GM23338 (cell line): ENCODE results near the gene ARL11. TPM values are rescaled to one million over a fixed set of nuclear protein-coding genes. Genes with fewer than 3 reads are reported as not detected.

ENCODE experiments used
- ATAC-seq: fragments of 200-7000 bp; cut with Tn5 transposase; 3 replicates; pipeline ENCODE4 v1.9.1; 2020
- DNase-seq: peaks from one replicate; pipeline ENCODE4 v3.0.0-alpha.2; 2015; ENCODE audit warnings: low spot score
- H2AFZ ChIP-seq: fragments of 200-600 bp; sonication (generic); 2 replicates; pipeline ENCODE4 v1.8.0; 2016; ENCODE audit warnings: antibody characterized with exemption, mild to moderate bottlenecking, moderate library complexity
- H3F3A ChIP-seq: fragments of 200-600 bp; sonication (generic); replicated peaks from 2 replicates; pipeline ENCODE4 v1.8.0; 2017; ENCODE audit warnings: antibody characterized with exemption, mixed run types, low read depth
- H3K27ac ChIP-seq: fragments of 200-600 bp; sonication (generic); 2 replicates; pipeline ENCODE4 v1.6.1; 2016; ENCODE audit warnings: low read depth
- H3K27me3 ChIP-seq: fragments of 200-600 bp; sonication (generic); 2 replicates; pipeline ENCODE4 v1.8.0; 2016; ENCODE audit warnings: mild to moderate bottlenecking, mixed run types, moderate library complexity; ENCODE audit not compliant: insufficient read depth
- H3K36me3 ChIP-seq: fragments of 200-600 bp; sonication (generic); 2 replicates; pipeline ENCODE4 v1.8.0; 2016; ENCODE audit warnings: mild to moderate bottlenecking; ENCODE audit not compliant: insufficient read depth
- H3K4me1 ChIP-seq: fragments of 200-600 bp; sonication (generic); 2 replicates; pipeline ENCODE4 v1.8.0; 2016; ENCODE audit warnings: mild to moderate bottlenecking, moderate library complexity; ENCODE audit not compliant: insufficient read depth
- H3K4me2 ChIP-seq: fragments of 200-600 bp; sonication (generic); 2 replicates; pipeline ENCODE4 v1.7.1; 2017; ENCODE audit warnings: mixed run types
- H3K4me3 ChIP-seq: fragments of 200-600 bp; sonication (generic); 2 replicates; pipeline ENCODE4 v1.6.1; 2016; ENCODE audit warnings: mixed run types
- H3K79me2 ChIP-seq: fragments of 200-600 bp; sonication (generic); replicated peaks from 2 replicates; pipeline ENCODE4 v1.8.0; 2017; ENCODE audit warnings: mild to moderate bottlenecking; ENCODE audit not compliant: insufficient read depth
- H3K9me2 ChIP-seq: fragments of 200-600 bp; sonication (generic); 2 replicates; pipeline ENCODE4 v1.8.0; 2017; ENCODE audit not compliant: insufficient read depth
- H4K20me1 ChIP-seq: fragments of 200-600 bp; sonication (generic); replicated peaks from 2 replicates; pipeline ENCODE4 v1.8.0; 2017; ENCODE audit warnings: mild to moderate bottlenecking; ENCODE audit not compliant: insufficient read depth
- H3K27ac Mint-ChIP-seq: 2 replicates; pipeline ENCODE4 v1.8.0; 2020; ENCODE audit warnings: inconsistent platforms, mild to moderate bottlenecking, moderate library complexity, mixed read lengths
- H3K27me3 Mint-ChIP-seq: 3 replicates; pipeline ENCODE4 v1.8.0; 2022; ENCODE audit warnings: low read depth, mild to moderate bottlenecking, moderate library complexity, mixed read lengths, inconsistent platforms; ENCODE audit not compliant: insufficient read depth, poor library complexity
- H3K36me3 Mint-ChIP-seq: 3 replicates; pipeline ENCODE4 v1.8.0; 2021; ENCODE audit warnings: low read depth, mild to moderate bottlenecking, inconsistent platforms, moderate library complexity, mixed read lengths
- H3K4me1 Mint-ChIP-seq: 3 replicates; pipeline ENCODE4 v1.8.0; 2020; ENCODE audit warnings: mild to moderate bottlenecking, inconsistent platforms, mixed read lengths
- H3K4me3 Mint-ChIP-seq: 3 replicates; pipeline ENCODE4 v1.8.0; 2021; ENCODE audit warnings: moderate library complexity, mild to moderate bottlenecking, inconsistent platforms, mixed read lengths
- H3K9me3 Mint-ChIP-seq: 3 replicates; pipeline ENCODE4 v1.8.0; 2020; ENCODE audit warnings: moderate library complexity, mild to moderate bottlenecking, inconsistent platforms, mixed read lengths
- CREB1 ChIP-seq: fragments of 250-450 bp; sonication (Bioruptor Pico); IDR thresholded peaks from 2 replicates; pipeline ENCODE4 v1.5.0; 2020; ENCODE audit warnings: low read depth, mild to moderate bottlenecking, moderate library complexity
- EZH2 ChIP-seq: fragments of 200-600 bp; sonication (generic); IDR thresholded peaks from one replicate; pipeline ENCODE4 v1.8.0; 2017; ENCODE audit warnings: antibody characterized with exemption, mild to moderate bottlenecking, low read depth; ENCODE audit not compliant: unreplicated experiment
- JUNB ChIP-seq: IDR thresholded peaks from one replicate; pipeline ENCODE4 v1.6.1; 2016; ENCODE audit warnings: antibody characterized with exemption; ENCODE audit not compliant: unreplicated experiment
- NANOG ChIP-seq: IDR thresholded peaks from 2 replicates; pipeline ENCODE4 v1.6.1; 2016; ENCODE audit warnings: antibody characterized with exemption, borderline replicate concordance
- POLR2AphosphoS5 ChIP-seq: IDR thresholded peaks from 2 replicates; pipeline ENCODE4 v1.6.1; 2016; ENCODE audit warnings: antibody characterized with exemption, low read depth
- STAT1 ChIP-seq: IDR thresholded peaks from one replicate; pipeline ENCODE4 v1.6.1; 2016; ENCODE audit warnings: antibody characterized with exemption; ENCODE audit not compliant: unreplicated experiment
- ZNF114 ChIP-seq: fragments of 250-450 bp; sonication (Bioruptor Pico); IDR thresholded peaks from 2 replicates; pipeline ENCODE4 v1.5.0; 2020; ENCODE audit warnings: mild to moderate bottlenecking, moderate library complexity
- ZNF331 ChIP-seq: fragments of 250-450 bp; sonication (Bioruptor Pico); IDR thresholded peaks from 2 replicates; pipeline ENCODE4 v1.5.0; 2020; ENCODE audit warnings: low read depth, mild to moderate bottlenecking, moderate library complexity
- polyA plus RNA-seq: library from polyadenylated mRNA; unstranded; fragments of >200 nt; fragmentation: Nextera tagmentation; extraction: Ambion mirVana; gene quantifications from 2 replicates; pipeline ENCODE4 v1.2.1, GENCODE V29; 2016
- total RNA-seq: library from RNA; depleted of rRNA; stranded (reverse); fragments of >200 nt; shearing (Covaris generic); gene quantifications from 2 replicates; pipeline ENCODE4 v1.2.3, GENCODE V29; 2014
- TF ChIP-seq, protein P1 (sequence below): IDR thresholded peaks from 2 replicates; pipeline ENCODE4 v1.6.1; 2016; ENCODE audit warnings: antibody characterized with exemption
- TF ChIP-seq, protein P2 (sequence below), 2 experiments: fragments of 200-600 bp in 1 of 2; sonication (generic) in 1 of 2; conservative IDR thresholded peaks; 2 replicates each; pipeline versions ENCODE4 v1.5.1 to v1.6.1; 2016 to 2017; ENCODE audit warnings: antibody characterized with exemption in 2 of 2, low read depth in 2 of 2, mild to moderate bottlenecking in 2 of 2, moderate library complexity in 1 of 2
- TF ChIP-seq, protein P3 (sequence below): IDR thresholded peaks from one replicate; pipeline ENCODE4 v1.6.1; 2018; ENCODE audit warnings: antibody characterized with exemption; ENCODE audit not compliant: unreplicated experiment
- TF ChIP-seq, protein P4 (sequence below): fragments of 250-450 bp; sonication (Bioruptor Pico); IDR thresholded peaks from 2 replicates; pipeline ENCODE4 v1.5.0; 2020; ENCODE audit warnings: mild to moderate bottlenecking, moderate library complexity

ARL11 gene
- total and polyA plus RNA-seq, 2 experiments from 2014 or later, result 0.32 to 0.52 TPM

DNA sequence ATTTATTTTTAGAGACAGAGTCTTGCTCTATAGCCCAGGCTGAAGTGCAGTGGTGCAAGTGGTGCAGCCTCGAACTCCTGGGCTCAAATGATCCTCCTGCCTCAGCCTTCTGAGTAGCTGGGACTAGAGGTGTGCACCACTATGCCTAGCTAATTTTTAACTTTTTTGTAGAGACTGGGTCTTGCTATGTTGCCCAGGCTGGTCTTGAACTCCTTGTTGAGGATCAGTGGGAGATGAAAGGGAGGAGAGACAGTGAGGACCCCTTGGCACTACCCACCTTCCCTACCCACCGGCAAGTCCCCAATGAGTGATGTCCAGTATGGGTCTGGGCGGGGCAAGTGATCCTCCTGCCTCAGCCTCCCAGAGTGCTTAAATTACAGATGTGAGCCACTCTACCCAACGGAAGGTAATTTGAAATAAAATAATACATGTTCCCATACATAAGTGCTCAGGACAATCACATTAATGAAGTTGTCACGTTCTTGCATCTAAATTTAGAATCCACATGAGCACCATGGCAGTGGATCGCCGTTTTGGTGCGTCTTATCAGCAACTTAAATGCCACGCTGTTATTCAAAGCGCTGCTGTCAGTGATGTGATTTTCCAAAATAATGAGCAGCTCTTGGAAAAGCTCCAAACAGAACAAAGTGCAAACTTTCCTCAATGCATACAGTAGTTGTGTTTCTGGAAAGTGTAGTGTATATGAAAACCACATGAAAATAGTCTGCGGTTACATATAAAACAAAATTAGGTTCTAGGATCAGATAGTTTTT, 5.9 kb upstream of the ARL11 start:
- Mint-ChIP-seq H3K4me3 (no peak overlapping the region), H3K9me3 (no peaks in the 10 kb centered on the region), H3K27ac (no peak overlapping the region), H3K4me1 (0 out of 3 replicates have a peak, but pooled peaks cover 2% of the 10 kb centered on the region), H3K36me3 (no peaks in the 10 kb centered on the region), H3K27me3 (no peaks in the 10 kb centered on the region)
- no peaks in the 10 kb centered on the region for H4K20me1 ChIP-seq
- no peaks in the 10 kb centered on the region for H3K4me1 ChIP-seq
- H3K4me3 ChIP-seq, result no peak overlapping the region
- TF ChIP-seq, protein P1, sequence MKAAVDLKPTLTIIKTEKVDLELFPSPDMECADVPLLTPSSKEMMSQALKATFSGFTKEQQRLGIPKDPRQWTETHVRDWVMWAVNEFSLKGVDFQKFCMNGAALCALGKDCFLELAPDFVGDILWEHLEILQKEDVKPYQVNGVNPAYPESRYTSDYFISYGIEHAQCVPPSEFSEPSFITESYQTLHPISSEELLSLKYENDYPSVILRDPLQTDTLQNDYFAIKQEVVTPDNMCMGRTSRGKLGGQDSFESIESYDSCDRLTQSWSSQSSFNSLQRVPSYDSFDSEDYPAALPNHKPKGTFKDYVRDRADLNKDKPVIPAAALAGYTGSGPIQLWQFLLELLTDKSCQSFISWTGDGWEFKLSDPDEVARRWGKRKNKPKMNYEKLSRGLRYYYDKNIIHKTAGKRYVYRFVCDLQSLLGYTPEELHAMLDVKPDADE, result no peak
- no peak for TF ChIP-seq POLR2AphosphoS5
- no peak for TF ChIP-seq ZNF331
- TF ChIP-seq, protein P2, sequence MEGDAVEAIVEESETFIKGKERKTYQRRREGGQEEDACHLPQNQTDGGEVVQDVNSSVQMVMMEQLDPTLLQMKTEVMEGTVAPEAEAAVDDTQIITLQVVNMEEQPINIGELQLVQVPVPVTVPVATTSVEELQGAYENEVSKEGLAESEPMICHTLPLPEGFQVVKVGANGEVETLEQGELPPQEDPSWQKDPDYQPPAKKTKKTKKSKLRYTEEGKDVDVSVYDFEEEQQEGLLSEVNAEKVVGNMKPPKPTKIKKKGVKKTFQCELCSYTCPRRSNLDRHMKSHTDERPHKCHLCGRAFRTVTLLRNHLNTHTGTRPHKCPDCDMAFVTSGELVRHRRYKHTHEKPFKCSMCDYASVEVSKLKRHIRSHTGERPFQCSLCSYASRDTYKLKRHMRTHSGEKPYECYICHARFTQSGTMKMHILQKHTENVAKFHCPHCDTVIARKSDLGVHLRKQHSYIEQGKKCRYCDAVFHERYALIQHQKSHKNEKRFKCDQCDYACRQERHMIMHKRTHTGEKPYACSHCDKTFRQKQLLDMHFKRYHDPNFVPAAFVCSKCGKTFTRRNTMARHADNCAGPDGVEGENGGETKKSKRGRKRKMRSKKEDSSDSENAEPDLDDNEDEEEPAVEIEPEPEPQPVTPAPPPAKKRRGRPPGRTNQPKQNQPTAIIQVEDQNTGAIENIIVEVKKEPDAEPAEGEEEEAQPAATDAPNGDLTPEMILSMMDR (conservative IDR thresholded peaks at IDR 0.05; ENCODE audit: low read depth in 2 of 2), result no peak
- TF ChIP-seq, protein P3, sequence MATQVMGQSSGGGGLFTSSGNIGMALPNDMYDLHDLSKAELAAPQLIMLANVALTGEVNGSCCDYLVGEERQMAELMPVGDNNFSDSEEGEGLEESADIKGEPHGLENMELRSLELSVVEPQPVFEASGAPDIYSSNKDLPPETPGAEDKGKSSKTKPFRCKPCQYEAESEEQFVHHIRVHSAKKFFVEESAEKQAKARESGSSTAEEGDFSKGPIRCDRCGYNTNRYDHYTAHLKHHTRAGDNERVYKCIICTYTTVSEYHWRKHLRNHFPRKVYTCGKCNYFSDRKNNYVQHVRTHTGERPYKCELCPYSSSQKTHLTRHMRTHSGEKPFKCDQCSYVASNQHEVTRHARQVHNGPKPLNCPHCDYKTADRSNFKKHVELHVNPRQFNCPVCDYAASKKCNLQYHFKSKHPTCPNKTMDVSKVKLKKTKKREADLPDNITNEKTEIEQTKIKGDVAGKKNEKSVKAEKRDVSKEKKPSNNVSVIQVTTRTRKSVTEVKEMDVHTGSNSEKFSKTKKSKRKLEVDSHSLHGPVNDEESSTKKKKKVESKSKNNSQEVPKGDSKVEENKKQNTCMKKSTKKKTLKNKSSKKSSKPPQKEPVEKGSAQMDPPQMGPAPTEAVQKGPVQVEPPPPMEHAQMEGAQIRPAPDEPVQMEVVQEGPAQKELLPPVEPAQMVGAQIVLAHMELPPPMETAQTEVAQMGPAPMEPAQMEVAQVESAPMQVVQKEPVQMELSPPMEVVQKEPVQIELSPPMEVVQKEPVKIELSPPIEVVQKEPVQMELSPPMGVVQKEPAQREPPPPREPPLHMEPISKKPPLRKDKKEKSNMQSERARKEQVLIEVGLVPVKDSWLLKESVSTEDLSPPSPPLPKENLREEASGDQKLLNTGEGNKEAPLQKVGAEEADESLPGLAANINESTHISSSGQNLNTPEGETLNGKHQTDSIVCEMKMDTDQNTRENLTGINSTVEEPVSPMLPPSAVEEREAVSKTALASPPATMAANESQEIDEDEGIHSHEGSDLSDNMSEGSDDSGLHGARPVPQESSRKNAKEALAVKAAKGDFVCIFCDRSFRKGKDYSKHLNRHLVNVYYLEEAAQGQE, result no peak
- TF ChIP-seq STAT1, result no peak
- TF ChIP-seq CREB1 (CRISPR knock-in tag), result no peak
- TF ChIP-seq, protein P4, sequence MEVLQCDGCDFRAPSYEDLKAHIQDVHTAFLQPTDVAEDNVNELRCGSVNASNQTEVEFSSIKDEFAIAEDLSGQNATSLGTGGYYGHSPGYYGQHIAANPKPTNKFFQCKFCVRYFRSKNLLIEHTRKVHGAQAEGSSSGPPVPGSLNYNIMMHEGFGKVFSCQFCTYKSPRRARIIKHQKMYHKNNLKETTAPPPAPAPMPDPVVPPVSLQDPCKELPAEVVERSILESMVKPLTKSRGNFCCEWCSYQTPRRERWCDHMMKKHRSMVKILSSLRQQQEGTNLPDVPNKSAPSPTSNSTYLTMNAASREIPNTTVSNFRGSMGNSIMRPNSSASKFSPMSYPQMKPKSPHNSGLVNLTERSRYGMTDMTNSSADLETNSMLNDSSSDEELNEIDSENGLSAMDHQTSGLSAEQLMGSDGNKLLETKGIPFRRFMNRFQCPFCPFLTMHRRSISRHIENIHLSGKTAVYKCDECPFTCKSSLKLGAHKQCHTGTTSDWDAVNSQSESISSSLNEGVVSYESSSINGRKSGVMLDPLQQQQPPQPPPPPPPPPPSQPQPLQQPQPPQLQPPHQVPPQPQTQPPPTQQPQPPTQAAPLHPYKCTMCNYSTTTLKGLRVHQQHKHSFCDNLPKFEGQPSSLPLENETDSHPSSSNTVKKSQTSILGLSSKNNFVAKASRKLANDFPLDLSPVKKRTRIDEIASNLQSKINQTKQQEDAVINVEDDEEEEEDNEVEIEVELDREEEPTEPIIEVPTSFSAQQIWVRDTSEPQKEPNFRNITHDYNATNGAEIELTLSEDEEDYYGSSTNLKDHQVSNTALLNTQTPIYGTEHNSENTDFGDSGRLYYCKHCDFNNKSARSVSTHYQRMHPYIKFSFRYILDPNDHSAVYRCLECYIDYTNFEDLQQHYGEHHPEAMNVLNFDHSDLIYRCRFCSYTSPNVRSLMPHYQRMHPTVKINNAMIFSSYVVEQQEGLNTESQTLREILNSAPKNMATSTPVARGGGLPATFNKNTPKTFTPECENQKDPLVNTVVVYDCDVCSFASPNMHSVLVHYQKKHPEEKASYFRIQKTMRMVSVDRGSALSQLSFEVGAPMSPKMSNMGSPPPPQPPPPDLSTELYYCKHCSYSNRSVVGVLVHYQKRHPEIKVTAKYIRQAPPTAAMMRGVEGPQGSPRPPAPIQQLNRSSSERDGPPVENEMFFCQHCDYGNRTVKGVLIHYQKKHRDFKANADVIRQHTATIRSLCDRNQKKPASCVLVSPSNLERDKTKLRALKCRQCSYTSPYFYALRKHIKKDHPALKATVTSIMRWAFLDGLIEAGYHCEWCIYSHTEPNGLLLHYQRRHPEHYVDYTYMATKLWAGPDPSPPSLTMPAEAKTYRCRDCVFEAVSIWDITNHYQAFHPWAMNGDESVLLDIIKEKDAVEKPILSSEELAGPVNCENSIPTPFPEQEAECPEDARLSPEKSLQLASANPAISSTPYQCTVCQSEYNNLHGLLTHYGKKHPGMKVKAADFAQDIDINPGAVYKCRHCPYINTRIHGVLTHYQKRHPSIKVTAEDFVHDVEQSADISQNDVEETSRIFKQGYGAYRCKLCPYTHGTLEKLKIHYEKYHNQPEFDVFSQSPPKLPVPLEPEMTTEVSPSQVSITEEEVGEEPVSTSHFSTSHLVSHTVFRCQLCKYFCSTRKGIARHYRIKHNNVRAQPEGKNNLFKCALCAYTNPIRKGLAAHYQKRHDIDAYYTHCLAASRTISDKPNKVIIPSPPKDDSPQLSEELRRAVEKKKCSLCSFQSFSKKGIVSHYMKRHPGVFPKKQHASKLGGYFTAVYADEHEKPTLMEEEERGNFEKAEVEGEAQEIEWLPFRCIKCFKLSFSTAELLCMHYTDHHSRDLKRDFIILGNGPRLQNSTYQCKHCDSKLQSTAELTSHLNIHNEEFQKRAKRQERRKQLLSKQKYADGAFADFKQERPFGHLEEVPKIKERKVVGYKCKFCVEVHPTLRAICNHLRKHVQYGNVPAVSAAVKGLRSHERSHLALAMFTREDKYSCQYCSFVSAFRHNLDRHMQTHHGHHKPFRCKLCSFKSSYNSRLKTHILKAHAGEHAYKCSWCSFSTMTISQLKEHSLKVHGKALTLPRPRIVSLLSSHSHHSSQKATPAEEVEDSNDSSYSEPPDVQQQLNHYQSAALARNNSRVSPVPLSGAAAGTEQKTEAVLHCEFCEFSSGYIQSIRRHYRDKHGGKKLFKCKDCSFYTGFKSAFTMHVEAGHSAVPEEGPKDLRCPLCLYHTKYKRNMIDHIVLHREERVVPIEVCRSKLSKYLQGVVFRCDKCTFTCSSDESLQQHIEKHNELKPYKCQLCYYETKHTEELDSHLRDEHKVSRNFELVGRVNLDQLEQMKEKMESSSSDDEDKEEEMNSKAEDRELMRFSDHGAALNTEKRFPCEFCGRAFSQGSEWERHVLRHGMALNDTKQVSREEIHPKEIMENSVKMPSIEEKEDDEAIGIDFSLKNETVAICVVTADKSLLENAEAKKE (CRISPR knock-in tag), result no peak
- no peak for TF ChIP-seq JUNB
- TF ChIP-seq ZNF114, result no peak
- no peak for TF ChIP-seq EZH2
- TF ChIP-seq NANOG, result no peak
- no peak overlapping the region for H3K27ac ChIP-seq
- no peaks in the 10 kb centered on the region for H3K36me3 ChIP-seq
- H2AFZ ChIP-seq, result no peak overlapping the region
- H3K79me2 ChIP-seq, result no peaks in the 10 kb centered on the region
- H3K27me3 ChIP-seq, result no peaks in the 10 kb centered on the region
- H3K9me2 ChIP-seq, result no peaks in the 10 kb centered on the region
- DNase-seq (no peak), ATAC-seq (no peak)
- H3K4me2 ChIP-seq, result no peak overlapping the region
- H3F3A ChIP-seq, result no peaks in the 10 kb centered on the region
